ENCODE data around the gene VSIG10L. TPM values are rescaled to one million over a fixed set of nuclear protein-coding genes. Genes with fewer than 3 reads are reported as not detected.

The VSIG10L gene
- total RNA-seq, 4 donors from 2014 or later, result 0.20 to 0.75 (median 0.34) TPM

DNA sequence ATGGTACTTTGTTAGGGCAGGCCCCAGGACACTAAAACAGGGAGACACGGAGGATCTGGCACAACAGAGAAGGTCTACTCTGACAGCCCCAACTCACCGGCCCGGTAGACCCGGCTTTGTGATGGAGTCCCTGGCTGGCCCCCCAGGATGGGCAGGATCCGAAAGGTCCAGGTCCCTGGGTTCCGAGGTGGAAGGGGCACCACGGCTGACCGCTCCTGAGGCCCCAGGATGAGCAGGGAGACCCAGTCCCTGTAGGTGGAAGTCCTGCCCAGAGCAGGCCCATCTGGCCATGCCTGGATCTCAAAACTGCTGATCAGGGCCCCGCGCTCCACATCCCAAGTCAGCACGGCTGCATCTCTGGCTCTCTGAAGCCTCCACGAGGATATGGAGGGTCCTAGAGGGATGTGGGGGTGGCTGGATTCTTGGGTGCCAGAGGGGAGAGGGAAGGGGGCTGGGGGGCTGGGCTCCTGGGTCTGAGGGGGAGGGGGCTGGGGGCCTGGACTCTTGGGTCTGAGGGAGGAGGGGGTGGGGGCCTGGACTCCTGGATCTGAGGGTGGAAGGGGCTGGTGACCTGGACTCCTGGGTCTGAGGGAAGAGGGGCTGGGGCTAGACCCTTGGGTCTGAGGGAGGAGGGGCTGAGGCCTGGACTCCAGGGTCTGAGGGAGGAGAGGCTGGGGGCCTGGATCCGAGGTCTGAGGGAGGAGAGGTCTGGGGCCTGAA is 4.6 kb downstream of the VSIG10L start:
- no peak for DNase-seq
- in situ Hi-C loops (cut with MboI; ENCODE audit: low sequenced_read_pairs in 4 of 4), result loop anchor here in 1 of 4 donors (5.0 kb wide), 1 partner anchor 60 kb away; no protein-coding TSS in a partner anchor

DNA sequence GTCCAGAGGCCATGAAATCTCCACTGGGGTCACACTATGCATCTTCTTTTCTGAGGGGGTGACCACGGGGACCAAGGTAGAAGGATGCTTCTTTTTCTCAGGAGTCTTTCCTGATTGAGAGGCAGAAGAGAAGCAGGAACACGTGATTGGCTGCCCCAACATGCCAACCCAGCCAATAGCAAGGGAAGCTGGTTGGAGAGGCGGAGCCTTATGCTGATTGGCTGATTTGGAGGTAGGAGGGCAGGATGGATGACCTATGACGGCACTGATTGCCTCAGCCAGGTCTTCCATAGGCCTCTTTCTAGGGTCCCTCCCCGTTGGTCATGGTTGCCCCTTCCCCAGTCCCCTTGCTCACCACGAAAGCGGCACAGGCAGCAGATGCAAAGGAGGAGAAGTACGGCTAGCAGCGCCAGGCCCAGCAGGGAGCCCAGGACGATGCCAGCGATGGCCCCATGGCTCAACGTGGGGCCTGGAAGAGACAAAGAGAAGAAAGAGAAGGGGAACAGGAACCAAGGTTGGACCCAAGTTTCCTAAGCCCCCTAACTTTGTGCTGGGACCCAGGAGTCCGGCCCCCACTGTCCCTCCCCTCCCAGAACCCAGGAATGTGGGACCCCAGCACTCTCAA is 8.0 kb downstream of the VSIG10L start:
- intact Hi-C loops (cut with DNase I; ENCODE audit: low total_unique reads), result no loop called here

More for the DNA sequence above, 4.6 kb downstream of the VSIG10L start:
- H3K4me1 ChIP-seq, result peaks cover 4 to 17% of the 10 kb centered on the region in 2 donors
- H3K36me3 ChIP-seq, result no peaks in the 10 kb centered on the region
- no peak for TF ChIP-seq POLR2A (IDR thresholded peaks at IDR 0.05)
- TF ChIP-seq, protein P1, sequence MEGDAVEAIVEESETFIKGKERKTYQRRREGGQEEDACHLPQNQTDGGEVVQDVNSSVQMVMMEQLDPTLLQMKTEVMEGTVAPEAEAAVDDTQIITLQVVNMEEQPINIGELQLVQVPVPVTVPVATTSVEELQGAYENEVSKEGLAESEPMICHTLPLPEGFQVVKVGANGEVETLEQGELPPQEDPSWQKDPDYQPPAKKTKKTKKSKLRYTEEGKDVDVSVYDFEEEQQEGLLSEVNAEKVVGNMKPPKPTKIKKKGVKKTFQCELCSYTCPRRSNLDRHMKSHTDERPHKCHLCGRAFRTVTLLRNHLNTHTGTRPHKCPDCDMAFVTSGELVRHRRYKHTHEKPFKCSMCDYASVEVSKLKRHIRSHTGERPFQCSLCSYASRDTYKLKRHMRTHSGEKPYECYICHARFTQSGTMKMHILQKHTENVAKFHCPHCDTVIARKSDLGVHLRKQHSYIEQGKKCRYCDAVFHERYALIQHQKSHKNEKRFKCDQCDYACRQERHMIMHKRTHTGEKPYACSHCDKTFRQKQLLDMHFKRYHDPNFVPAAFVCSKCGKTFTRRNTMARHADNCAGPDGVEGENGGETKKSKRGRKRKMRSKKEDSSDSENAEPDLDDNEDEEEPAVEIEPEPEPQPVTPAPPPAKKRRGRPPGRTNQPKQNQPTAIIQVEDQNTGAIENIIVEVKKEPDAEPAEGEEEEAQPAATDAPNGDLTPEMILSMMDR (IDR thresholded peaks at IDR 0.05 in 4 of 5, conservative IDR thresholded peaks at IDR 0.05 in 1 of 5), result no peak
- H3K27me3 ChIP-seq, result peaks cover 0 to 9% (median 0%) of the 10 kb centered on the region in 3 donors
- H3K4me3 ChIP-seq, result no peak overlapping the region
- no peak for ATAC-seq
- H3K9me3 ChIP-seq, result no peaks in the 10 kb centered on the region
- intact Hi-C loops (cut with DNase I; ENCODE audit: low total_unique reads), result loop anchor here (5.0 kb wide), 1 partner anchor 235 kb away; the partner anchor contains the start of gene ZNF175
- no peak overlapping the region for H3K27ac ChIP-seq

DNA sequence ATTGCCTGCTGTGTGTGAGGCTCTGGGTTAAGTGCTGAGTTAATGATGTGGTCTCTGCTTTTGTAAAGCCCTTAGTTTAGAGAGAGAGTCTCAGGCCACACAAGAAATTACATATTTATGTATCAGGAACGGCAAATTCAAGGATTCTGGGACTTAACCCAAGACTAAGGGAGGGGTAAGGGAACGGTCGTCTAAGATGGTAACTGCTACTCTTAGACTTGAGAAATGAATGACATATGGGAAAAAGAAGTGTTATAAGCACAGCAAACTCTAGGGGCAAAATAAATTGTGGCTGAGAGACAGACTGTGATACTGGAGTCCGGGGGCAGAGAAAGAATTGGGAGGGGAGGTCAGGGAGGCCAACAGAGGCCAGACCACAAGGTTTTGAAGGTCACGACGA is 10.2 kb downstream of the VSIG10L start:
- TF ChIP-seq, protein P1 (IDR thresholded peaks at IDR 0.05 in 4 of 5, conservative IDR thresholded peaks at IDR 0.05 in 1 of 5), result no peak
- TF ChIP-seq POLR2A (IDR thresholded peaks at IDR 0.05), result no peak
- H3K4me1 ChIP-seq, result no peaks in the 10 kb centered on the region
- H3K27me3 ChIP-seq, result peaks cover 24 to 26% (median 26%) of the 10 kb centered on the region in 3 donors
- no peak overlapping the region for H3K4me3 ChIP-seq
- in situ Hi-C loops (cut with MboI; ENCODE audit: low sequenced_read_pairs in 4 of 4), result no loop called here
- no peaks in the 10 kb centered on the region for H3K36me3 ChIP-seq
- ATAC-seq, result no peak
- no peaks in the 10 kb centered on the region for H3K9me3 ChIP-seq
- H3K27ac ChIP-seq, result no peak overlapping the region
- DNase-seq, result no peak
- intact Hi-C loops (cut with DNase I; ENCODE audit: low total_unique reads), result no loop called here

More for the DNA sequence above, 8.0 kb downstream of the VSIG10L start:
- Histone ChIP-seq H3K4me1 (peaks cover 0 to 5% of the 10 kb centered on the region in 2 donors), H3K36me3 (no peaks in the 10 kb centered on the region), H3K27me3 (peaks cover 2 to 7% (median 5%) of the 10 kb centered on the region in 3 donors), H3K4me3 (no peak overlapping the region), H3K27ac (no peak overlapping the region), H3K9me3 (no peaks in the 10 kb centered on the region)
- in situ Hi-C loops (cut with MboI; ENCODE audit: low sequenced_read_pairs in 4 of 4), result no loop called here
- TF ChIP-seq POLR2A (IDR thresholded peaks at IDR 0.05), result no peak
- TF ChIP-seq, protein P1 (IDR thresholded peaks at IDR 0.05 in 4 of 5, conservative IDR thresholded peaks at IDR 0.05 in 1 of 5), result no peak
- DNase-seq, result no peak
- no peak for ATAC-seq

DNA sequence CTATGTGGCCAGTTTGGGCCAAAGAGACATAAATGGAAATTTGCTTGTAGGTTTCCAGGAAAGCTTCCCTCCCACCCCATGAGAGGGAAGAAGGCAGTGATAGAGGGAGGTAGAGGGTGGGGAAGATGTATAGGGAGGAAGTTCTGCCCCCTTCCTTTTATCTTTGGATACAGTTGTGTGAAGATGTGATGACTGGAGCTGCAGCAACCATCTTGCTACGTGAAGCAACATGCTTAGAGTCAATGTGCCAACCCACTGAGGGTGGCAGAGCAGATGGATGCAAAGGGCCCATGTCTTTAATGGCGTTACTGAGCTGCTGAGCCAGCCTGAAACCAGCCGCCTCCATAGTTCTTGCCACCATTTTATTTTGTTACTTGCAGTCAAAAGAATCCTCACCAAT is 10.7 kb downstream of the VSIG10L start:
- H3K4me1 ChIP-seq, result no peaks in the 10 kb centered on the region
- TF ChIP-seq, protein P1 (IDR thresholded peaks at IDR 0.05 in 4 of 5, conservative IDR thresholded peaks at IDR 0.05 in 1 of 5), result no peak
- TF ChIP-seq POLR2A (IDR thresholded peaks at IDR 0.05), result no peak
- no peaks in the 10 kb centered on the region for H3K9me3 ChIP-seq
- no peak overlapping the region for H3K27ac ChIP-seq
- DNase-seq, result no peak
- no peaks in the 10 kb centered on the region for H3K36me3 ChIP-seq
- ATAC-seq, result no peak
- H3K27me3 ChIP-seq, result peaks cover 28 to 31% (median 30%) of the 10 kb centered on the region in 3 donors
- intact Hi-C loops (cut with DNase I; ENCODE audit: low total_unique reads), result no loop called here
- H3K4me3 ChIP-seq, result no peak overlapping the region
- in situ Hi-C loops (cut with MboI; ENCODE audit: low sequenced_read_pairs in 4 of 4), result no loop called here
